Gastroesophageal sphincter (tissue), 3 donors: ENCODE results near the gene HES4.

Experiments used
- EP300 ChIP-seq: sonication (generic); formaldehyde crosslinking; IDR thresholded peaks from one replicate; pipeline ENCODE4 v1.6.1; 2017; ENCODE audit warnings: antibody characterized with exemption, mild to moderate bottlenecking
- POLR2A ChIP-seq, 2 donors: fragments of 450-650 bp; IDR thresholded peaks; one replicate each; pipeline ENCODE4 v1.6.1; 2017; ENCODE audit warnings: antibody characterized with exemption in 2 of 2, mild to moderate bottlenecking in 2 of 2, moderate library complexity in 1 of 2
- POLR2AphosphoS5 ChIP-seq: sonication (generic); formaldehyde crosslinking; IDR thresholded peaks from one replicate; pipeline ENCODE4 v1.6.1; 2017; ENCODE audit warnings: antibody characterized with exemption
- TF ChIP-seq, protein P1 (sequence below), 4 experiments: fragments of 200-600 bp in 2 of 4; fragments of 450-650 bp in 2 of 4; sonication (generic) in 1 of 4; IDR thresholded peaks; one replicate each; pipeline ENCODE4 v1.5.1; 2017 to 2019; ENCODE audit warnings: antibody characterized with exemption in 4 of 4, mild to moderate bottlenecking in 2 of 4, moderate library complexity in 2 of 4

DNA sequence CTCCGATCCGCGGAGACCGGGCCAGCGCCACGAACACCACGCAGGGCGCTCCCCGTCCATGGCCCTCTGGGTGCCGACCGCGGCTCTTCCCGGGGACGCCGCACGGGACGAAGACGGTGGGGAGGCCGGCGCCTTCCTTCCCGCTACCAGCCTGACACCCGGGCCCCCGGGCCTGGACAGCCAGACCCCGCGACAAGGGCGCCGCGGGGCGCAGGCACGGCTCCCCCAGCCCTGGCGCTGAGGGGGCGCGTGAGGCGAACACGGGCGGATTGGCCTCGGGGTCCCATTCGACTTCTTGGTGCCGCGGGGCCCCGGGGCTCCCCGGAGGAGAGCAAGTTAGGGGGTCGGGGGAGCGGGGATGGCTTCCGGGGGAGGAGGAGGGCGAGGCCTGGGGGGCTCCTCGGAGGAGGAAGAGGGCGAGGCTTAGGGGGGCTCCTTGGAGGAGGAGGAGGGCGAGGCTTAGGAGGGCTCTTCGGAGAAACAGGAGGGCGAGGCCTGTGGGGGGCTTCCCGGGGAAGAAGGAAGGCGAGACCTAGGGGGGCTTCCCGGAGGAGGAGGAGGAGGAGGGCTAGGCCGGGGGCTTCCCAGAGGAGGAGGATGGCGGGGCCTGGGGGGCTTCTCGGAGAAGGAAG, 40.0 kb downstream of the HES4 start:
- TF ChIP-seq POLR2AphosphoS5: no peak
- TF ChIP-seq, protein P1, sequence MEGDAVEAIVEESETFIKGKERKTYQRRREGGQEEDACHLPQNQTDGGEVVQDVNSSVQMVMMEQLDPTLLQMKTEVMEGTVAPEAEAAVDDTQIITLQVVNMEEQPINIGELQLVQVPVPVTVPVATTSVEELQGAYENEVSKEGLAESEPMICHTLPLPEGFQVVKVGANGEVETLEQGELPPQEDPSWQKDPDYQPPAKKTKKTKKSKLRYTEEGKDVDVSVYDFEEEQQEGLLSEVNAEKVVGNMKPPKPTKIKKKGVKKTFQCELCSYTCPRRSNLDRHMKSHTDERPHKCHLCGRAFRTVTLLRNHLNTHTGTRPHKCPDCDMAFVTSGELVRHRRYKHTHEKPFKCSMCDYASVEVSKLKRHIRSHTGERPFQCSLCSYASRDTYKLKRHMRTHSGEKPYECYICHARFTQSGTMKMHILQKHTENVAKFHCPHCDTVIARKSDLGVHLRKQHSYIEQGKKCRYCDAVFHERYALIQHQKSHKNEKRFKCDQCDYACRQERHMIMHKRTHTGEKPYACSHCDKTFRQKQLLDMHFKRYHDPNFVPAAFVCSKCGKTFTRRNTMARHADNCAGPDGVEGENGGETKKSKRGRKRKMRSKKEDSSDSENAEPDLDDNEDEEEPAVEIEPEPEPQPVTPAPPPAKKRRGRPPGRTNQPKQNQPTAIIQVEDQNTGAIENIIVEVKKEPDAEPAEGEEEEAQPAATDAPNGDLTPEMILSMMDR (IDR thresholded peaks at IDR 0.05): no peak
- no peak for TF ChIP-seq EP300
- TF ChIP-seq POLR2A (IDR thresholded peaks at IDR 0.05): no peak
